K562 (cell line): ENCODE measurements around the gene MPDZ. TPM values are rescaled to one million over a fixed set of nuclear protein-coding genes. Genes with fewer than 3 reads are reported as not detected.

Experiments used
- CC2D1A ChIP-seq: fragments of 450-650 bp; IDR thresholded peaks from 2 replicates; pipeline ENCODE4 v1.6.1; 2017; ENCODE audit warnings: mild to moderate bottlenecking
- CUX1 ChIP-seq: fragments of 200-800 bp; sonication (Bioruptor generic); IDR thresholded peaks from 2 replicates; pipeline ENCODE4 v1.6.1; 2016; ENCODE audit warnings: missing genetic modification characterization, missing compliant biosample characterization
- E2F3 ChIP-seq: fragments of 250-450 bp; sonication (Bioruptor Pico); IDR thresholded peaks from 2 replicates; pipeline ENCODE4 v1.4.0; 2020; ENCODE audit warnings: mild to moderate bottlenecking
- FOXJ3 ChIP-seq: sonication (generic); formaldehyde crosslinking; IDR thresholded peaks from 2 replicates; pipeline ENCODE4 v1.4.0; 2020; ENCODE audit warnings: mild to moderate bottlenecking, missing genetic modification reagents
- HDAC1 ChIP-seq, 2 experiments: fragments of 450-650 bp; IDR thresholded peaks; 2 replicates each; pipeline ENCODE4 v1.6.1; 2016 to 2017; ENCODE audit warnings: inconsistent platforms in 1 of 2, mild to moderate bottlenecking in 1 of 2, moderate library complexity in 1 of 2
- MLLT1 ChIP-seq, 2 experiments: fragments of 450-650 bp; IDR thresholded peaks; 2 replicates each; pipeline ENCODE4 v1.6.1; 2016
- NR2F6 ChIP-seq: fragments of 450-650 bp; formaldehyde crosslinking; IDR thresholded peaks from 2 replicates; pipeline ENCODE4 v1.4.0; 2020; ENCODE audit warnings: mild to moderate bottlenecking
- PATZ1 ChIP-seq: fragments of 250-450 bp; sonication (Bioruptor Pico); IDR thresholded peaks from 2 replicates; pipeline ENCODE4 v1.5.0; 2020; ENCODE audit warnings: mild to moderate bottlenecking, borderline replicate concordance
- RB1 ChIP-seq: fragments of 450-650 bp; IDR thresholded peaks from 2 replicates; pipeline ENCODE4 v1.6.1; 2017; ENCODE audit warnings: low read depth, mild to moderate bottlenecking
- THAP7 ChIP-seq: fragments of 250-450 bp; sonication (Bioruptor Pico); IDR thresholded peaks from 2 replicates; pipeline ENCODE4 v1.5.0; 2021
- TRIM24 ChIP-seq, 2 experiments: fragments of 450-650 bp; IDR thresholded peaks; 2 replicates each; pipeline ENCODE4 v1.6.1; 2016
- ZNF584 ChIP-seq: fragments of 200-800 bp; sonication (Bioruptor generic); IDR thresholded peaks from 2 replicates; pipeline ENCODE4 v1.6.1; 2016; ENCODE audit warnings: low read depth, mild to moderate bottlenecking, missing genetic modification characterization, missing compliant biosample characterization
- ZZZ3 ChIP-seq: fragments of 450-650 bp; IDR thresholded peaks from 2 replicates; pipeline ENCODE4 v1.6.1; 2016; ENCODE audit warnings: antibody characterized with exemption, mild to moderate bottlenecking, moderate library complexity
- polyA plus RNA-seq, 8 experiments: library from polyadenylated mRNA; depleted of rRNA in 4 of 8; stranded (reverse) in 5 of 8; unstranded in 3 of 8; fragments of >200 nt; fragmentation: Nextera tagmentation in 2 of 8; fragmentation: Illumina TruSeq in 1 of 8; extraction: Ambion mirVana in 2 of 8; extraction: Trizol in 1 of 8; gene quantifications; 2 replicates each; pipeline versions ENCODE4 v1.2.1 to v1.2.3, GENCODE V29; 2011 to 2014; ENCODE audit warnings: inconsistent platforms in 1 of 8, missing spikeins in 1 of 8
- total RNA-seq, 7 experiments: library from RNA; depleted of rRNA in 6 of 7; stranded (reverse); fragments of >200 nt in 6 of 7; fragmentation: Illumina TruSeq in 2 of 7; extraction: Trizol in 2 of 7; gene quantifications; 2 replicates each; pipeline versions ENCODE4 v1.2.1 to v1.2.3, GENCODE V29; 2011 to 2021; ENCODE audit warnings: low replicate concordance in 1 of 7
- TF ChIP-seq, protein P1 (sequence below): fragments of 250-450 bp; sonication (Bioruptor Pico); IDR thresholded peaks from 2 replicates; pipeline ENCODE4 v1.5.0; 2022; ENCODE audit warnings: mild to moderate bottlenecking

MPDZ gene
- total and polyA plus RNA-seq, 9 of the 15 experiments (the other 6 are each of a cell fraction or from before 2014, with no cell fraction given): 3.9 to 13.2 (median 5.7) TPM

GRCh38 chr9:13268469-13268868 lies 11.0 kb downstream of the MPDZ start (continued):
- no peak for TF ChIP-seq PATZ1 (CRISPR knock-in tag)
- no peak for TF ChIP-seq CUX1 (CRISPR knock-in tag)
- TF ChIP-seq, protein P1, sequence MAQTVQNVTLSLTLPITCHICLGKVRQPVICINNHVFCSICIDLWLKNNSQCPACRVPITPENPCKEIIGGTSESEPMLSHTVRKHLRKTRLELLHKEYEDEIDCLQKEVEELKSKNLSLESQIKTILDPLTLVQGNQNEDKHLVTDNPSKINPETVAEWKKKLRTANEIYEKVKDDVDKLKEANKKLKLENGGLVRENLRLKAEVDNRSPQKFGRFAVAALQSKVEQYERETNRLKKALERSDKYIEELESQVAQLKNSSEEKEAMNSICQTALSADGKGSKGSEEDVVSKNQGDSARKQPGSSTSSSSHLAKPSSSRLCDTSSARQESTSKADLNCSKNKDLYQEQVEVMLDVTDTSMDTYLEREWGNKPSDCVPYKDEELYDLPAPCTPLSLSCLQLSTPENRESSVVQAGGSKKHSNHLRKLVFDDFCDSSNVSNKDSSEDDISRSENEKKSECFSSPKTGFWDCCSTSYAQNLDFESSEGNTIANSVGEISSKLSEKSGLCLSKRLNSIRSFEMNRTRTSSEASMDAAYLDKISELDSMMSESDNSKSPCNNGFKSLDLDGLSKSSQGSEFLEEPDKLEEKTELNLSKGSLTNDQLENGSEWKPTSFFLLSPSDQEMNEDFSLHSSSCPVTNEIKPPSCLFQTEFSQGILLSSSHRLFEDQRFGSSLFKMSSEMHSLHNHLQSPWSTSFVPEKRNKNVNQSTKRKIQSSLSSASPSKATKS (CRISPR knock-in tag): no peak
- TF ChIP-seq ZZZ3: no peak
- no peak for TF ChIP-seq RB1
- TF ChIP-seq ZNF584 (CRISPR knock-in tag): no peak
- no peak for TF ChIP-seq FOXJ3 (CRISPR knock-in tag)
- TF ChIP-seq E2F3 (CRISPR knock-in tag): no peak
- TF ChIP-seq NR2F6: no peak
- no peak for TF ChIP-seq MLLT1 (IDR thresholded peaks at IDR 0.05)
- no peak for TF ChIP-seq THAP7 (CRISPR knock-in tag)
- peak; percentile 74 for TF ChIP-seq CC2D1A
- TF ChIP-seq TRIM24 (IDR thresholded peaks at IDR 0.05): peak in 1 of 2 experiments; percentile 57; a peak in 2 of 4 replicates
- peak in 1 of 2 experiments; percentile 60; a peak in 2 of 4 replicates for TF ChIP-seq HDAC1 (IDR thresholded peaks at IDR 0.05)
